NCI-H187 (cell line): ENCODE data around the gene BPIFA1.

Experiments
- DNase-seq, 2 experiments: peaks; one replicate each; lab custom pipeline; 2025; lab: John Stamatoyannopoulos, UW

The BPIFA1 gene

DNA sequence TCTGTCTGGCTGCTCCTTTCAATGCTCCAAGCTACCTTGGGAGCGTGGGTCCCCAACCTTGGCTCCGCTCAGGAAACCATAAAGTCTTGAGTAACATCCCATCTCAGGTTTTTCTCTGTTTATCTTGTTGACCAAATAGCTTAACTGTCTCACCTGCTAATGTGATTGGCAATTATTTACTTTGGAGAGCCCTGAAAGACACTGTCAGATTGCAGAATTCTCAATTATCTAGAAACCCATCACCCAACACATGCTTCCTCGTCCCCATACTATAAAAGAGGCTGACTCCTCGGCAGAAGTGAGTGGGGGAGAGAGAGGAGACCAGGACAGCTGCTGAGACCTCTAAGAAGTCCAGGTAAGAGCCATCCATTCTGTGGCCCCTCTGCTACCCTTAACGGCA, at the start of gene BPIFA1:
TSS of gene BPIFA1 (plus strand) at position 301 of the 400 bp plus-strand sequence. CDS start 1,716 bp downstream, outside the sequence.
- no peak for DNase-seq

DNA sequence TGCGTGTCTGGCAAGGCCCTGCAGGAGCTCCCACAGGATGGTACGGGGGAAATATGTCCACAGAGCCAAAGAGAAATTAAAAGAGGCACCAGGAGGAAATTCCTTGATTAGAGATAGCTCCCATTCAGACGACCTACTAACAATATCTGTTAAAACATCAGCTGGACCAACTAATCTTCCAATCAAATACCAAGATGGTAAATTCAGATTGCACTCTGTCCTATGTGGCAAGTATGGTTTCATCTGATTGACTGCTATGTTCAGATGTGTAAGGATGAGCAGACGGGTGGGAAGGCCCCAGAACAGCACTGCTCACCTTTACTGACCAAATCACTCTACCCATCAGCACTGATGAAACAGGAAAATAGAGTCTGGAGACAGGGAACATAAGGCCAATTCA, 48.3 kb upstream of the BPIFA1 start:
- DNase-seq: no peak

DNA sequence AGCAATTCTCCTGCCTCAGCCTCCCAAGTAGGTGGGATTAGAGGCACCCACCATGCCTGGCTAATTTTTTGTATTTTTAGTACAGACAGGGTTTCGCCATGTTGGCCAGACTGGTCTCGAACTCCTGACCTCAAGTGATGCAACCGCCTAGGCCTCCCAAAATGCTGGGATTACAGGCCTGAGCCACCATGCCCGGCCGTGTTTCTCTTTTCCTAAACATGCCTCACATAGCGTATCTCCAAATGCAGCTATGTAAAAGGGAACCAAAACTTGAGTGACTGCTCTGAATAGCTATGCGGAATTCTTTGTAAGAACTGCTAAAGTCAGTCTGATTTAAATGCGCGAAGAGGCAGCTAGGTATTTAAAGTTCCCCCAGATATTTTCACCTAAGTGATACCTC, 47.4 kb upstream of the BPIFA1 start:
- DNase-seq: no peak

DNA sequence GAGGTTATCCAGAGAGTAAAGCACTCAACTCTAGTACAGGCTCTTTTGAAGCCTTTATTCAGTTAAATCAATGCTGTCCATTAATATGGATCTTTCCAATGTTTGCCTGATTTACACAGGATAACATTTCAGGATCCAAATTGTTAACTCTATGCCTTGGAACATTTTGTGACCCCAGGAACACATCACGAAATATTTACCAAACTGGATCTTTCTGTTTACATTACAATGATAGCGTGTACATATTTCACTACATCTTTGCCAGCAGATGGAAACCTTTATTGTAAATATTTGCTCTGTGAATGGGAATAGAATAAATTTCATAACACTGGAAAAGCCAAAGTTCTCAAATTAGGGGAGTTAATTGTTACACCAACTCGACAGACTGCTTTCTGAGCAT, 44.3 kb upstream of the BPIFA1 start:
- DNase-seq: no peak

DNA sequence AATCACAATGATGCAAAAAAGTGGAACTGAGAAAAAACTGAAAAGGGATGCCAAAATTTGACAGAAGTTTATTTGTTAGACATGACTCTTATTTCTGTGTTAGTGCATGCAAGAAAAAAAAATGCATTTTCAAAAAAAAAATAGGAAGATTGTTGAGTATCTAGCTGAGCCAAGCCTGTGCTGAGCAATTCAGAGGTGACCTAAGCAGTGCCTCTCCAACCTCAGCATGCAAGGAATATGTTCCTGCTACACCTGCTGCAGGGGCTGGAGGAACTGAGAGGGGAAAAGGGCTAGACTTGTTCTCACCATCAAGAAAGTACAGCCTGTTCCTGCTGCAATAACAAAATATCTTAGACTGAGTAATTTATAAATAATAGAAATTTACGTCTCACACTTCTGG, 43.8 kb upstream of the BPIFA1 start:
- DNase-seq: no peak

DNA sequence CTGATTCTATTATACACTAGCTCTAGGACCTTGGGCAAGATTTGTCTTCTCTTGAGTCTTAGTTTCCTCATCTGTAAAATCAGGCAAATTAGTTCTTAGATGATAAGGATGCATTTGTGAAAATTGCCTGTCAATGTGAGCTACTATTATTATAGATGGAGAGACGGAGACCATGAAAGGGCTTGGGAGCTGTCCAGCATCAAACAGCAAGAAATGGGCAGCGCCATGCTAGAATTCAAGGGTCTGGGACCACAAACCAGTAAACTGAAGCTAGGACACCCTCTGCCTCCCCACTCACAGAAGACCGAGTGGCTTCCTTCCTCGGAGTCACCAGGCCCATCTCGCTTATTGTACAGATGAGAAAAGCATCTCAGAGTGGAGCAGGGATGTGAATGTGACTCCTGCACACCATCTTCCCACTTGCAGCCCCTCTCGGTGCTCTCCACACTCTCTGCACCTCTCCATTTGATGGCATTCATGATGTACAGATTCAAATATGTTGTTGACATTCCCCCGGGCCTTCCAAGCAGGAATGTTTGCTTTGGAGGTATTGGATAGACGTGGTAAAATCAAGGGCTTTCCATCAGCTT, 42.8 kb upstream of the BPIFA1 start:
- no peak for DNase-seq

DNA sequence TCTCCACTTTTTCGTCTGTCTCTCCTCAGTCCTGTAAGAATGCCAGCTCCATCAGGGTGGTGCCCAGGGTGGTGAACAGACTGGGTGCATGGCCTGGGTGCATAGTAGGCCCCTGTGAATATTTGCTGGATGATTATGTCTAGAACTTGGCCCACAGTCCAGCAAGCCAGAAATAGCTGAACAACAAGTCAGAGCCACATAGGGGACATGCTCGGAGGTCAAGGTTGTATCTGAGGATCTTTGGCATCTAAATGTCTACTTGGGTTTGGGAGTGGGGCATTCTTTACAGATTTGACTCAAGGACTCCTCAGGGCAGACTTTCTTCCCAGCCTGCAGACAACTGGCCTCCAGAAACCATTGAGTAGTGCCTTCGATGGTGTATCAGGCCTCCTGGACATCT, 36.8 kb upstream of the BPIFA1 start:
- no peak for DNase-seq

DNA sequence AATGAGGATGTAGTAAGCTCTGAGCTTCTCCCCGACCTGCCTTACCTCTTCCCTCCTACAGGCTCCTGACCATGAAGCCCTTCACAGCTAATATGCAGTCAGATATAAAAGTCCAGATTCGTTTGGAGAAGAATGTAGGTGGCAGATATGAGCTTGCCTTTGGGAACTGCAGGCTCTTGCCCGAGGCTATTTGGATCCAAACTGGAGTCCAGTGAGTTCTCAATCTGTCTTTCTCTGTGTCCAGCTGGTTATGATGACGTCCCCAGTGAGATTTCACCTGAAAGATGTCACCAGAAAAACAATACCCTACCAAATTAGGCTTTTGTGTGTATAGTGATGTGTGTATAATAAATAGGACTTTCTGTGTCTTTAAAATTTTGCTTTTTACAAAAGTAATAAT, 33.3 kb upstream of the BPIFA1 start:
- DNase-seq: no peak

DNA sequence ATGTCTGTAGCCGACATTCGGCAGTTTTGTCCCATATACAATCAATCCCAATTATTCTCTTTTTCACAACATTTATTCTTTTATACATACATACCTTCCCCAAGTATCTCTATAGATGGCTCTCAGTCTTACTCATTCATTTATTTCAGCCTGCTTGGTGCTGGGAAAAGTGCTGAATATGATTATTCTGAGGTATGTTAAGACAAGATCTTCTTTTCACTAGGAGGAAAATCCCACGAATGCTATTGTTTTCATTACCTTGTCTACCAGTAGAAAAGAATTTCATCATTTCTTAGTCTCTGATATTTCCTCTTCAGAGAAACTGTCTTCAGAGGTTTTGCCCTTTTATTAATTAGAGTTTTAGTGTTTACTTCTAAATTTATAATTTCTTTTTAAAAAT, 32.4 kb upstream of the BPIFA1 start:
- DNase-seq: no peak

DNA sequence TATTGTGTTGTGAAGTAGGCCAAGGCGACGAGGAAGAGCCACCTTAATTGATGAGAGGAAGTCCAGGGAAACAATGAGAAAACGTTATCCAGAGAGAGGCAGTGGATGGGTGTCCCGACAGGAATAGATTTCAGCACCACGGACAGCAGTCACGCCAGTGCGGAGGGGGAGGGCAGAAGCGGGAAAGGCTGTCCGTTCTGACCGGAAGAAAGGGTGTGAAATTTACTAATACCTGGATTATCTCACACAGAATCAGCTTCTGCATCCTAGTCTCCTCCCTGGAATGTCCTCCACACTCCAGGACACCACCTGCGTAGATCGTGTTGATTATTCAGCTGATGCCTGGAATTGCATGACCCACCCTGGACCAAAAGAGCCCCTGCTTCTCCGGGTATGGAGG, 26.0 kb upstream of the BPIFA1 start:
- DNase-seq: no peak

DNA sequence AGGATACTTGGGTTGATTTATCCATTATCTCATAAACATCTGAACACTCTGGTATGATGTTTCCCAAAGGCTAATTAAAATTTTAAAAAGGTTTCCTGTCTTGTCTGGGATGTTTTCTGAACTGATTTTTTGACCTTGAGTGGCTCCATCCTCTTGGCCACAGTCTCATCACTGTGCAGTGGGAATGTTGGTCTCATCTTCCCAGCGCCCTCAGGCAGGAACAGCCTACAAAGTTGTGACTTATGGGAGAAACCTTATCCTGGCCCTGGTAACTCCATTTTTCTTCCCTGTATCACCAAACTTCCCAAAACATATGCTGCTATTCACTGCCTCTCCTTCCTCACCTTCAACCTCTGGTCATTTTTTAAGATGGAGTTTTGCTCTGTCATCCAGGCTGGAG, 25.4 kb upstream of the BPIFA1 start:
- DNase-seq: no peak

DNA sequence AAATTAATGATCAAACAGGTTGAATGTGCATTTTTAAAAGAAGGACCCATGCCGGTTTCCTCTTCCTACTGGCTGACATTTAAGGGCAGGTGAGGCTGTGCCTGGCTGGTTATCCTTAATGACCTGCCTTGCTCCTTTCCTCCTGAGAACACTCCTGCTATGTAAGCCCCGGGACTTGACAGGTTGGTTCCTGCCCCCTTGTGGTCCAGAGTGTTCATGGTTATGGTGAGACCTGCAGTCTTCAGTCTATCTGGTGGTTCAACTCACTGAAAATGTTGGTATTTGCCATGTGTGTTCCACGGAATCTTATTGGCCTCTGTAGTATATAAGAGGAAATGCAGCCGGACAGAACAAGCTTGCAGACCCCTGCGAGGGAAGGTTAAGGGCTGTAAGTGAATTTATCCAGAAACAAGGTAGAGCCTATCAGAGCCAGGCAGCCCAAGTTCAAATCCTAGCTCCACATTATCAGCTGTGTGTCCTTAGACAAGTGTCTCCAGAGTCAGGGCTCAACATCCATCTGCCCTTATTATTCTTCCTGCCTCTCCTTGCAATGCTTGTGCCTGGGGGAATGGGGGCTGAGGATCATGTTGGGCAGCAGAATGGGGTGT, 23.9 kb upstream of the BPIFA1 start:
- DNase-seq: peak; percentile 33 to 74

DNA sequence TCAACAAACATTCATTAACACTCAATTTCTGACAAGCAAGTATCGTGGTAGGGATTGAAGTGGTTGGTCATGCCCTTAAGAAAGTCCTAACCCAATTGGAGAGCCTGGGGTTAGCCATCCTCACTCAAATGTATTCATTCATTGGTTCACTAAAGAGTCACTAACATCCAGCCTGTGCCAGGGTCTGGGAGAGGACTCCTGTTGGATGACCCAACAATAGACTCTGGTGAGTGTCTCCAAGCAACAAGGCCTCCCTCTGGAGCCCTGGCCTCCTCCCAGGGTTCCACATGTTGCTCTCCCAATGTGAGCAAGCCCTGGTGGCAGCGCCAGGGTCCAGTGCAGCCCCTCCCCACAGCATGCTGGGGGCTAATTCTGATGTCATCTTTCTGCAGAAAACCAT, 18.7 kb upstream of the BPIFA1 start, which contains the start of gene BPIFA3:
TSS of gene BPIFA3 (plus strand) at position 301 of the 400 bp plus-strand sequence. CDS start 185 bp downstream, outside the sequence.
- DNase-seq: no peak

DNA sequence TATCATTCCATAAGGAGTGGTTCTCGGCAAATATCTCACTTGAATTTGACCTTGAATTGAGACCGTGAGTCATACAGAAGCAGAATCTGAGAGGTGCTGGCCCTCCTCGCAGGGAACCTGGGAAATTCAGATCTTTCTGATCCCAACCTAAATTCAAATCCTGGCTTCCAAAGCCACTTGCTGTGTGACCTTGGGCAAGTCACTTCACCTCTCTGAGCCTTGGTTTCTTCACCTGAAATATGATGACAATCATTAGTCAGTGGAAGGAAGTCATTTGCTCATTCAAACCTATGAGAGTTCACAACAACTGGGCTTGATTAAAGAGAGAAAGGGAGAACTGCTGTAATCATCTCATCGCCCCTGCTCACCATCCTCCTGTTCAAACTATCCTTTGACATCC, 11.4 kb upstream of the BPIFA1 start:
- no peak for DNase-seq

DNA sequence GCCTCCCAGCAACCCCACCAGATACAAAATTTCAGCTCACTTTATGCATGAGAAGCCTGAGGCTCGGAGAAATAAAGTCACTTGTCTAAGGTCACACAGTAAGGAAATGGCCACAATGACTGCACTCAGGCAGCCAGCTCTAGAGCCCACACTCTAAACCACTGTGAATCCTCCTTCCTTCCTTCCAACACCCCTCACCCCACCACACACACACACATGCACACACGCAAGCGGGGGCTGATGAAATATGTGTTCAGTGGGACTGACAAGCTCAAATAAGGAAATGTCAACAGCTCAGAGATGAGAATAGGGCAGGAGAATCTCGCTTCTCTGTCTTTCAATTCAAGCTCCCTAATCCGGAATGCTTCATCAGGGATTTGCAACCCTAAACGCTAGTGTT, 6.0 kb upstream of the BPIFA1 start:
- no peak for DNase-seq

DNA sequence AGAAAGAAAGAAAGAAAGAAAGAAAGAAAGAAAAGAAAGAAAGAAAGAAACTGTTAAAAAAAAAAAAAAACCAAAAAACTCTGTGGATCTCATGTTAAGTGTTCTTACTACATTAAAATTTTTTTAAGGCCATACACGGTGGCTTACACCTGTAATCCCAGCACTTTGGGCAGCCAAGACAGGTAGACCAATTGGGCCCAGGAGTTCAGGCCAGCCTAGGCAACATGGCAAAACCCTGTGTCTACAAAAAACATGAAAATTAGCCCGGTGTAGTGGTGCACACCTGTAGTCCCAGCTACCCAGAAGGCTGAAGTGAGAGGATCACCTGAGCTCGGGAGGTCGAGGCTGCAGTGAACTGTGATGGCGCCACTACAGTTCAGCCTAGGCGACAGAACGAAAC, 4.6 kb upstream of the BPIFA1 start:
- no peak for DNase-seq

DNA sequence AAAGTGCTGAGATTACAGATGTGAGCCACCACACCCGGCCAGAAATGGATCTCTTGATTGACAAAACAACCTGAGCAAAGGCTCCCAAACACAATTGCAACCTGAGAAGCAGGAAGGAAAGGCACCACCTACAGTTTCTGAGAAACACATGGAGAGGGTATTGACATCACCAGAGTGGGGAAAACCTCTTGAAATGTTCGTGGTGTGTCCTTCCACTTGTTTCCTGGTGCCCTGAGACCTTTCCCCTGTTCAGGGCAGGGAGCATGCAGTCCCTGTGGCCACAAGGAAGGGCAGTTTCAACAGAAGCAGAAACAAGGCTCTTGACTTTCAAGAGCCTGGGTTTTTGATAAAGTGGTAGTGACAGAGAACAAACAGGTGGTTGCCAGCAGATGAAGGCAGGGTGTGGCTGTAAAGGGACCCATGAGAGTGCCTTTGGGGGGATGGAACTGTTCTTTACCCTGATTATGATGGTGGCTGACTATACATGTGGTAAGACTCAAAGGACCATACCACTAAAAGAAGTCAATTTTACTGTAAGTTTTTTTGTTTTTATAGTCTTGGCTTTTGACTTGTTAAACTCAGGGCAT, 3.2 kb upstream of the BPIFA1 start:
- DNase-seq: peak; percentile 54 to 82

DNA sequence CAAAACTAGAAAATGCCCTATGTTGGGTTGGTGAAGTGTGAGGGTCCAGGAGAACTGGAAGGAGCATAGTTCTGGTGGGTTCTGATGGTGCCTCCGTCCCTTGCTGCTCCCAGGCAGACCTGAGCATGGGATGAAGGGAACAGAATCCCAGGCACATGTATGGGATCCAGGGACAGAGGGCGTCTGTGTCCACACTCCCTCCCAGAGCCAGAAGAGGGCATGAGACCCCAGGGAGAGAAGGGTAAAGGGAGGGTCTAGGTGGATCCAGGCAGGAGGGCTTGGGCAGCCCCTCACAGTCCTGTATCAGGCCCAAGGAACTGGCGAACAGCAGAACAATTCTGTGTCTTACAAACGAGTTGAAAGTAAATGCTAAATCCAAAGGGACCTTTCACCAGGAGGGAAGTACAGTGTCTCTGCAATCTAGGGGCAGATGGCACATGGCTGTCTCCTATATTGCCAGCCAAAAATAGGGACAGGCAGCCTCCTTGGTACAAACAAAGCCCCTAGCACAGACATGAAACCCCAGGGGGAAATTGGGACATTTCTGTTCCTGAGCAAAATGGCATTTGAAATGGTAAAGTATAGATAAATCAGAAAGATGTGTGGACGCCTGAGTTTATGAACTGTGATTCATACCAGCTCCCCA, 2.5 kb upstream of the BPIFA1 start:
- no peak for DNase-seq

DNA sequence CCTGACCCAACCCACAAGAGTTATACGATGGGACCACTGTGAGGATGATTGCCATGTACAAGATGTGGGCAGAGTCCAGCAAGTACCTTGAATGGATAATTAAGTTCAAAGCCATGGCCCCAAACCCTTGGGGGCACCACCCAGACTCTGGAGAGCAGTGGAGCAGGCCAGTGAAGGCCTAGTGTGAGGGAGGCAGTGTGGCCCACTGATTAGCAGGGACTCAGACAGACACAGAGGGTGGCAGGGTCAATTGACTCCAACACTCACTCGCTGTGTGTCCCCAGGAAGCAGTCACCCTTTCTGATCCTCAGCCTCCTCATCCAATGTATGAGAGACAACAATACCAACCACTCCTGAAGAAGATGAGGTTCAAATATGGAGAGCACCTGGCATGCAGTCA, 1.7 kb upstream of the BPIFA1 start:
- DNase-seq: no peak

DNA sequence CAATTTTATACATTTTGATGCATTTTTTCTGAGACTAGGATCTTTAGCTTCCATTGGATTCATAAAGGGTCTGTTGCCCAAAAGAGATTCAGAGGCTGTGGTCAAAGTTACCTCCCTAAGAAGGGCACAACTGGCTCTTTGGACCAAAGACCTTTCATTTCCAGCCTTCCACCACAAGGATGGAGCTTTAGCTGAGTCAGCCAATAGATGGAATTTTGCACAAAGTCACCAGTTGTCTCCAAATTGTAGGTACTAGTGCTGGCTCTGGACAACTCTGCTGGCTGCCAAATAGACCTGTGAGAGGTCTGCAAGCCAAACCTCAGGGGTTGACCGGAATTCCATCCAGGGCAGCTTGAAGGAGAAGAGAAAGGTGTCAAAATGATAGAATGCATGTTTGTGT, 555 bp downstream of the BPIFA1 start:
- no peak for DNase-seq

DNA sequence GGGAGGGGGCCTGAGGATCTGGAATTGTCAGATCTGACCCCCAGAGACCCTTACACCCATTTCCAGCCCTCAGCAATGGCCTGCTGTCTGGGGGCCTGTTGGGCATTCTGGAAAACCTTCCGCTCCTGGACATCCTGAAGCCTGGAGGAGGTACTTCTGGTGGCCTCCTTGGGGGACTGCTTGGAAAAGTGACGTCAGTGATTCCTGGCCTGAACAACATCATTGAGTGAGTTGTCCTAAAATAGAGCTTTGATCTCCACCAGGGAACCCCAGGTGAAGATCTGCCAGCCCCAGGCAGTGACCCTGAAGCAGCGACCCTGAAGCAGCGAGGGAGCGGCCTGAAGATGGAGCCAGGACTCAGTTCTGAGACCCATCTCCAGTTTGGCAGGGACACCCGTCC, 2.2 kb downstream of the BPIFA1 start:
- DNase-seq: no peak

DNA sequence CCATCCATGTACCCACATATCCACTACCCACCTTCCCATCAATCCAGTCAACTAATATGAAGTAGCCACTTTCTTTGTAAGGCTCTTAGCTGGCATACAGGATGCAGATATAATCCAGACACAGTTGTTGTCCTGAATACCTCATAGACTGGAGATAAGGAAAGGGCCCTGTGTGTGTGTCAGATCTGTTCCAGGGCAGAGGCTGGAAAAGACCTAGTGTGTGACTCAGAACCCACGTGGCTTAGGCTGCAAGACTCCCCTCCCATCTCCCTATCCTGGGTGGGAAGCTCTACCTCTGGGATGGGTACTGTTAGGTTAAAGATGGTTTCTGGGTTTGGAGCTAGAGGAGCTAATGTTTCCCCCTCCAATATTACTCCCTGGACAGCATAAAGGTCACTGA, 3.6 kb downstream of the BPIFA1 start:
- DNase-seq: no peak

DNA sequence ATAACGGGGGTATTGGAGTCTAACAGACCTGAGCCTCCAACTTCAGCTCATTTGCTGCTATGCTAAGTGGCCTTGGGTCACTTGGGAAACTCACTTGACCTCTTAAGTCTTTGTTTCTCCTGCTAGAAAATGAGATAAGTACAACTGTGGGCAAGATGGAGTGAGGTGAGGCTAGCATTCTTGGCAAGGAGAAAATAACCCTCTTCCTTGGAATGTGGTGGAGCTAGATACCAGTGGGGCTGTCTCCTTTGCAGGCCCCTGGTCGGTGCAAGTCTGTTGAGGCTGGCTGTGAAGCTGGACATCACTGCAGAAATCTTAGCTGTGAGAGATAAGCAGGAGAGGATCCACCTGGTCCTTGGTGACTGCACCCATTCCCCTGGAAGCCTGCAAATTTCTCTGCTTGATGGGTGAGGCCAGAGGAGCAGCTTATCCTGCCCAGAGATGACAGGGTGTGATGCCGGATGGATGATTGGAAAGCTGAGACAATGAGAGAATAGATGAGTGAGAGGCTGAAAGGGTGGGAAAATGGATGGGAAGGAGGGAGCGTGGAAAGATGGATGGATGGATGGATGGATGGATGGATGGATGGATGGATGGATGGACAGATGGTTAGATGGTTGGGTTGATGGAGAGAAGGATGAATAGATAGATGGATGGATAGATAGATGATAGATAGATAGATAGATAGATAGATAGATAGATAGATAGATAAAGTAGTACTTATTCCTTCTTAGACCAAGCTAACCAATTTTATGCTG, 4.4 kb downstream of the BPIFA1 start:
- DNase-seq: no peak
